Kidney (tissue), 14 donors: Measurements from ENCODE around the gene SLFN13. TPM values are rescaled to one million over a fixed set of nuclear protein-coding genes. Genes with fewer than 3 reads are reported as not detected.
"Not testable (repeated sequence)": the region's sequence is repeated elsewhere in the genome, so short reads cannot be mapped to it uniquely, and the experiment has no call there.

Experiments used
- DNase-seq, 5 donors: peaks; one replicate each; pipeline ENCODE4 v3.0.0-alpha.2; 2013 to 2020
- FAIRE-seq: peaks from 2 replicates; lab custom pipeline; 2012; peaks lifted over from hg19 to GRCh38; lab: Jason Lieb, UNC
- H3K27ac ChIP-seq, 2 donors: one replicate each; pipeline ENCODE4 v1.7.0; 2013; ENCODE audit warnings: low read depth in 2 of 2, low read length in 2 of 2, inconsistent platforms in 1 of 2
- H3K27me3 ChIP-seq: one replicate; pipeline ENCODE4 v1.7.1; 2013; ENCODE audit warnings: low read length, inconsistent platforms; ENCODE audit not compliant: control insufficient read depth, insufficient read depth
- H3K36me3 ChIP-seq, 3 donors: one replicate each; pipeline versions ENCODE4 v1.7.0 to v1.7.1; 2013; ENCODE audit warnings: low read length in 3 of 3, control low read depth in 1 of 3, inconsistent platforms in 1 of 3; ENCODE audit not compliant: insufficient read depth in 3 of 3, control insufficient read depth in 2 of 3
- H3K4me1 ChIP-seq, 3 donors: one replicate each; pipeline versions ENCODE4 v1.7.0 to v1.7.1; 2013; ENCODE audit warnings: low read length in 3 of 3, inconsistent platforms in 1 of 3, low read depth in 1 of 3; ENCODE audit not compliant: control insufficient read depth in 2 of 3, insufficient read depth in 2 of 3
- H3K4me3 ChIP-seq, 3 donors: one replicate each; pipeline versions ENCODE4 v1.7.0 to v1.8.1; 2013; ENCODE audit warnings: low read length in 3 of 3, control low read depth in 1 of 3, inconsistent platforms in 1 of 3
- H3K9ac ChIP-seq, 3 donors: one replicate each; pipeline versions ENCODE4 v1.7.0 to v1.7.1; 2013; ENCODE audit warnings: low read length in 3 of 3, control low read depth in 1 of 3, inconsistent platforms in 1 of 3
- H3K9me3 ChIP-seq, 3 donors: one replicate each; pipeline versions ENCODE4 v1.7.0 to v1.7.1; 2013; ENCODE audit warnings: low read length in 3 of 3, control low read depth in 1 of 3, inconsistent platforms in 1 of 3; ENCODE audit not compliant: control insufficient read depth in 2 of 3, insufficient read depth in 1 of 3
- CTCF ChIP-seq: IDR thresholded peaks from 3 replicates; pipeline ENCODE4 v1.5.1; 2012; ENCODE audit warnings: mild to moderate bottlenecking, moderate library complexity, borderline replicate concordance; ENCODE audit not compliant: insufficient read depth; ENCODE audit errors: extremely low read depth
- intact Hi-C: fragments of 100-400 bp; cut with DNase I; formaldehyde crosslinking; loops from one replicate; pipeline ENCODE4 v1.11.1; 2022
- polyA plus RNA-seq: library from polyadenylated mRNA; stranded (reverse); fragments of 350-450 nt; fragmentation: Illumina TruSeq; extraction: RNeasy Lipid Tissue Mini Kit (QIAGEN cat#74804); gene quantifications from one replicate; pipeline ENCODE4 v1.2.3, GENCODE V29; 2014; ENCODE audit warnings: low read depth, low replicate concordance; ENCODE audit not compliant: insufficient read depth
- total RNA-seq: library from RNA; stranded (reverse); fragmentation: NEBNext Ultra II Directional; extraction: Animal tissue kit (Norgen Biotek cat#: 25700); gene quantifications from one replicate; pipeline ENCODE4 v1.2.1, GENCODE V29; 2021
- donor health status: control.
- donor health status: control.
- donor health status: control.
- donor health status: control.
- donor health status: control.
- donor health status: DM: yes; HTN: yes; CAD: no.
- donor health status: Normal renal cell carcinoma (clear cell type).

Gene SLFN13
- total and polyA plus RNA-seq, 2 donors from 2014 or later = 3.1 to 24.5 TPM

- FAIRE-seq = no peak
- no peaks in the 10 kb centered on the region for H3K27me3 ChIP-seq
These were observed 42.0 kb downstream of the SLFN13 start for GRCh38 chr17:35406568-35406967.

GRCh38 chr17:35404360-35404759 lies 44.2 kb downstream of the SLFN13 start:
- TF ChIP-seq CTCF = no peak
- H3K27me3 ChIP-seq = no peaks in the 10 kb centered on the region
- H3K36me3 ChIP-seq = no peaks in the 10 kb centered on the region
- H3K9ac ChIP-seq = no peak overlapping the region
- intact Hi-C loops = no loop called here
- H3K4me1 ChIP-seq = no peaks in the 10 kb centered on the region
- H3K27ac ChIP-seq = no peak overlapping the region
- DNase-seq (no peak), FAIRE-seq (no peak)
- no peaks in the 10 kb centered on the region for H3K9me3 ChIP-seq
- no peak overlapping the region for H3K4me3 ChIP-seq

More at GRCh38 chr17:35406568-35406967, 42.0 kb downstream of the SLFN13 start:
- H3K4me1 ChIP-seq = no peaks in the 10 kb centered on the region
- intact Hi-C loops = no loop called here
- no peak overlapping the region for H3K9ac ChIP-seq
- TF ChIP-seq CTCF = no peak
- H3K27ac ChIP-seq = no peak overlapping the region
- H3K9me3 ChIP-seq = no peaks in the 10 kb centered on the region
- H3K4me3 ChIP-seq = no peak overlapping the region
- no peak for DNase-seq
- peaks cover 0 to 5% (median 2%) of the 10 kb centered on the region in 3 donors for H3K36me3 ChIP-seq

GRCh38 chr17:35393783-35394182 lies 54.8 kb downstream of the SLFN13 start:
- DNase-seq, H3K27ac ChIP-seq, H3K36me3 ChIP-seq, H3K9me3 ChIP-seq, intact Hi-C loops, FAIRE-seq, H3K9ac ChIP-seq, H3K4me3 ChIP-seq, H3K4me1 ChIP-seq, H3K27me3 ChIP-seq: not testable (repeated sequence)

GRCh38 chr17:35390663-35391062 lies 57.9 kb downstream of the SLFN13 start:
- H3K9ac ChIP-seq = no peak overlapping the region
- H3K27me3 ChIP-seq = no peaks in the 10 kb centered on the region
- no peak for DNase-seq
- no peaks in the 10 kb centered on the region for H3K4me1 ChIP-seq
- intact Hi-C loops = no loop called here
- FAIRE-seq = no peak
- no peak for TF ChIP-seq CTCF
- H3K36me3 ChIP-seq = no peaks in the 10 kb centered on the region
- H3K4me3 ChIP-seq = no peak overlapping the region
- no peaks in the 10 kb centered on the region for H3K9me3 ChIP-seq
- no peak overlapping the region for H3K27ac ChIP-seq
